Adipose tissue (tissue), 3 donors: Measurements from ENCODE around the gene CUTA. TPM values are rescaled to one million over a fixed set of nuclear protein-coding genes. Genes with fewer than 3 reads are reported as not detected.

ENCODE experiments used
- H3K27ac ChIP-seq: one replicate; pipeline ENCODE4 v1.5.1; 2013; ENCODE audit warnings: low read depth, low read length
- WGBS, 3 donors: extraction: QIAGEN DNeasy Blood & Tissue Kit; methylation state at CpG; one replicate each; pipeline ENCODE4 v1.1.7; 2013; 5-methylcytosine and 5-hydroxymethylcytosine counted together
- polyA plus RNA-seq, 3 donors: library from polyadenylated mRNA; stranded (reverse); fragments of 200-250 nt; gene quantifications; one replicate each; pipeline ENCODE4 v1.2.3, GENCODE V29; 2013
- donor health status: healthy with polysubstance abuse.
- donor health status: Bipolar disorder and iron deficiency.
- donor health status: healthy.

CUTA gene, protein sequence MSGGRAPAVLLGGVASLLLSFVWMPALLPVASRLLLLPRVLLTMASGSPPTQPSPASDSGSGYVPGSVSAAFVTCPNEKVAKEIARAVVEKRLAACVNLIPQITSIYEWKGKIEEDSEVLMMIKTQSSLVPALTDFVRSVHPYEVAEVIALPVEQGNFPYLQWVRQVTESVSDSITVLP
- 100 to 1,000 TPM; 123 to 153 (median 148) TPM for polyA plus RNA-seq

DNA sequence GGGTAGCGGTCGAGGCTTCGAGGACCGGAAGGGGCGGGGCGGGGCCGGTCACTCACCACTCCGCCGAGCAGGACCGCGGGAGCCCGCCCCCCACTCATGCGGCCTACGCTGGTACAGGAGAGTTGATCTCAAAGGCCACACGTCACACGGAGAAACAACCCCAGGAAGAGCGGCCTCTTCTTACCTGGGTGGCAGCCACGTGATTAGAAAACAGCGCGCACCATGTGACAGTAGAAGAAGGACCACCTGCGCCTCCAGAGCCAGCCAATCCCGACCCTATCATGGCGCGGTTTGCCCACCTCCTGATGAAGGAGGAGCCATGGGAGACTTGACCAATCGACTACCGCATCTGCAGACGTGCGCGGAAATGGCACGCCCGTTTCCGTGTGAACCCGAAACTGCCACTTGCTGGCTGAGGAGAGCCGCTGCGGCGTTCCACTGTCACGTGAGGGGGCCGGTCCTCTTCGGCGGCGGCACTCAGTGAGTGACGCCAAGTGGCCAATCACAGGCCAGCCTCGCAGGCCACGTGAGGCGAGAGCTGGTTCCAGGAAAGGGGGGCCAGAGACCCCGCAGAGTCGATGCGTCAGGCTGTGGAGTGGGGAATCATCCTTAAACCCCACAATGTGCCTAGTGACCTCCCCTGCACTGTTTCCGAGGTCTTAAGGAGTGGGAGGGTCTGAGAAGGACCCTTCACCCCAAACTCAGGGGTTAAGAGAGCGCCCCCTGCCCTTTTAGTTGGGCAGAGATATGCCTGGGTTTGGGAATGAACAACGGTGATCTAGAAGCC lies at the start of gene CUTA:
Gene CUTA, minus strand, starts transcription at position 205 of the 787 bp plus-strand sequence. Its CDS starts 107 bp downstream, at position 98.
- WGBS, 3 donors, result 0 to 1% (median 0%) methylated on average over 51 of the region's 51 CpGs
- peak within 1 kb of the TSS; percentile 75 for H3K27ac ChIP-seq

DNA sequence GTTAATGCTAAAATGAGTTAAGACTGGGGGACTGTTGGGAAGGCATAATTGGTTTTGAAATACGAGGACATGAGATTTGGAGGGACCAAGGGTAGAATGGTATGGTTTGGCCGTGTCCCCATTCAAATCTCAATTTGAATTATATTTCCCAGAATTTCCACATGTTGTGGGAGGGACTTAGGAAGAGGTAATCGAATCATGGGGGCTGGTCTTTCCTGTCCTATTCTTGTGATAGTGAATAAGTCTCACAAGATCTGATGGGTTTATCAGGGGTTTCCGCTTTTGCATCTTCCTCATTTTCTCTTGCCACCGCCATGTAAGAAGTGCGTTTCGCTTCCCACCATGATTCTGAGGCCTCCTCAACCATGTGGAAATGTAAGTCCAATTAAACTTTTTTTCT lies 49.2 kb upstream of the CUTA start:
- WGBS, 3 donors, result 72 to 75% (median 75%) methylated on average over 7 of the region's 7 CpGs
- H3K27ac ChIP-seq, result no peak overlapping the region

DNA sequence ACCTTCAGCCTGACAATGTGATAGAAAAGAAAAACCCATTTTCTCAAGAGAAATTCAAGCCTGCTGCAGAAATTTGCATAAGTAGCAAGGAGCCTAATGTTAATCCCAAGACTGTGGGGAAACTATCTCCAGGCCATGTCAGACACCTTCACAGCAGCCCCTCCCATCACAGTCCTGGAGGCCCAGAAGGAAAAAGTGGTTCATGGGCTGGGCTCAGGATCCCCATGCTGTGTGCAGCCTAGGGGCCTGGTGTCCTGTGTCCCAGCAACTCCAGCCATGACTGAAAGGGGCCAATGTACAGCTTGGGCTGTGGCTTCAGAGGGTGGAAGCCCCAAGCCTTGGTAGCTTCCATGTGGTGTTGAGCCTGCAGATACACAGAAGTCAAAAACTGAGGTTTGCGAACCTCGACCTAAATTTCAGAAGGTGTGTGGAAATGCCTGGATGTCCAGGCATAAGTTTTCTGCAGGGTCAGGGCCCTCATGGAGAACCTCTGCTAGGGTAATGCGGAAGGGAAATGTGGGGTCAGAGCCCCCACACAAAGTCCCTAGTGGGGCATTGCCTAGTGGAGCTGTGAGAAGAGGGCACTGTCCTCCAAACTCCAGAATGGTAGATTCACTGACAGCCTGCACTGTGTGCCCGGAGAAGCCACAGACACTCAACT lies 48.3 kb upstream of the CUTA start:
- 82 to 95% (median 95%) methylated on average over 4 of the region's 4 CpGs for WGBS, 3 donors
- H3K27ac ChIP-seq, result no peak overlapping the region

DNA sequence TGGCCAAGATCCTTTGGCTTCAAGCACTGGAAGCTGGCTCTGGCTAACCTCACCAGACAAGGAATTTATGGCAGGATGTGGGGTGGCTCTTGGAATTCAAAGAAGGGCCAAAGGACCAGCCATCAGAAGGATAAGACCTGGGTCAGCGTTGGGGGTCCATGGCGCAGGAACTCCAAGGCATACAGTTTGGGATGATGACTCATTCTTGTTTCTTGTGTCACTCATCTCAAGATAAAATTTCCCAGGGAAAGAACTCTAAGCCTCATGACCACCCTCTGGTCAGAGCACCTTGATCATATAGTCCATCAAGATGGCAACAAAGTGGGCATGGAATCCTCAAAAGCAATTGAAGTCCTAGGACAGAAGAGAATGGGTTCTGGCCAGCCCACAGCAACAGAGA lies 41.3 kb upstream of the CUTA start:
- 93 to 97% (median 94%) methylated on average over 2 of the region's 2 CpGs for whole genome bisulfite sequencing, 3 donors
- H3K27ac ChIP-seq, result no peak overlapping the region

DNA sequence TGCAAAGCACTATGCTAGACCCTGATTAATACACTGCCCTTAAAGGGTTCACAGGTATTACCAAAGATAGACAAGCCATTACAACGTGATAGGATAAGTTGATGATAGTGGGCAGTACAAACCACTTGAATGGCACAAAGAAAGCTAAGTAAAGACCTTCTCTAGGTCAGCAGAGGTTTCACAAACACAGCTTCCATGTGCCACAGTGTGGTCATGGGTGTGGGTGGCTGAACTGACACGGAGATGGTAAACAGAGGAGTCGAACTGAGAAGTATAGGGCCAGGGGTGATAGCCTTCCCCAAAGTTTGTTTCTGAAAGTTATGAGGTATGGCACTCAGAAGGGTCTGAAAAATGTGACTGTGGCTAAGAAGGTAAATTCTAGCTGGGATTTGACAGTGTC lies 40.8 kb upstream of the CUTA start:
- 55 to 73% (median 70%) methylated on average over 3 of the region's 3 CpGs for WGBS, 3 donors

DNA sequence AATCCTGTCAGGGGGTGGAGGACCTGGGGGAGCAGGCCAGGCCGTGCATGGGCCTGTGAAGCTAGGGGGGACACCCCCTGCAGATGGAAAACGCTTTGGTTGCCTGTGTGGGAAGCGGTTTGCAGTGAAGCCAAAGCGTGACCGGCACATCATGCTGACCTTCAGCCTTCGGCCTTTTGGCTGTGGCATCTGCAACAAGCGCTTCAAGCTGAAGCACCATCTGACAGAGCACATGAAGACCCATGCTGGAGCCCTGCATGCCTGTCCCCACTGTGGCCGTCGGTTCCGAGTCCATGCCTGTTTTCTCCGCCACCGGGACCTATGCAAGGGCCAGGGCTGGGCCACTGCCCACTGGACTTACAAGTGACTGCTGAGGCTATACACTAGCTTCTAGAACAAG lies 38.2 kb upstream of the CUTA start:
- H3K27ac ChIP-seq, result no peak overlapping the region
- 97 to 99% (median 98%) methylated on average over 12 of the region's 12 CpGs for WGBS, 3 donors

More for the DNA sequence above, 40.8 kb upstream of the CUTA start:
- no peak overlapping the region for H3K27ac ChIP-seq

DNA sequence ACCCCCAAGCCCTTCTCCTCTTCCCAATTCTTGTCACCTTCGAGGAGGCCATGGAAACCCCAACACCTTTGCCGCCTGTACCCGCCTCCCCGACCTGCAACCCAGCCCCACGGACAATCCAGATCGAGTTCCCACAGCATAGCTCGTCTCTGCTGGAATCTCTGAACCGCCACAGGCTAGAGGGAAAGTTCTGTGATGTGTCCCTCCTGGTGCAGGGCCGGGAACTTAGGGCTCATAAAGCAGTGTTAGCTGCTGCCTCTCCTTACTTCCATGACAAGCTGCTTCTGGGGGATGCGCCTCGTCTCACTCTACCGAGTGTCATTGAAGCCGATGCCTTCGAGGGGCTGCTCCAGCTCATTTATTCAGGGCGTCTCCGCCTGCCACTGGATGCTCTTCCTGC lies 37.1 kb upstream of the CUTA start:
- no peak overlapping the region for H3K27ac ChIP-seq
- WGBS, 3 donors, result 39 to 54% (median 50%) methylated on average over 16 of the region's 16 CpGs

DNA sequence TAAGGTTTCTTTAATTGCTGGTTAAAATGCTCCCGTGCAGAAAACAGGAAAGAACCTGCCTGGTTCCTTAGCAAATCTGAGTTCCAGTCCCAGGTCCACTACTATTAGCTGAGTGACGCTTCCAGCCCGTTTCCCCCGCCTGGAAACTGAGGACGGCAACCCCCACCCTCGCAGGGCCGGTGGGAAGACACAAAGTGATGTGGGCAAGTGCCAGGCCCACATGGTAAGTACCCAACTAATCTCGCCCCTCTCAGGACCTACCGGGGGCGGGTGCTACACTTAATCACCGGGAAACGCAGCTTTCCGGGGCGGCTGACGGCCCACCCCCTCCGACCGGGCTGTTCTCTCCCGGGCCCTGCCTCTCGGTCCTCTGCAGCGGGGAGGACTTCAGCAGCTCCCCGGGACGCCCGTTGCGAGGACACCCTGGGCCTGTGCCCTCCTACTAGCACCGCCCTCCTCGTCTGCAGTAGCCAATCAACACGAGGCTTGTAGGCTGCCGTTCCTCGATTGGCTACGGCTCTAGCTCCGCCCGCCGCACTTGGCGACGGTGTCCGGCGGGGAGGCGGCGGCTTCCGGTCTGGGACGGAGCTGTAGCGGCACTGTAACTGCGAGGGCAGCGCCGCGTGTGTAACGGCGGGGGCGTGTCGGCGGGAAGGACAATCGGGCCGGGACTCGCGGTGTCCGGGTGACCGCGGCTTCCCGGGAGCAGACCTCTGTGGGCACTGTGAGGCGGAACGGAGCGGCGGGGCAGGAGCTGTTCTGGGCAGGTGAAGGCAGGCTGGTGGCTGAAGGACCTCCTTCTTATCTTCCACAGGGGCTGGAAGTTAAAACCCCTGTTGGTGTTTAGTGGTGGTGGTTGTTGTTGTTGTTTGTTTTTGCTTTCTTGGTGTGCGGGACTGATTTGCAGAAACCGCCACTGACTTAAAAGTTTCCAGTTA lies 36.4 kb upstream of the CUTA start, which contains the start of gene ZBTB9:
Gene ZBTB9, plus strand, starts transcription at position 568 of the 938 bp plus-strand sequence. CDS start 525 bp downstream, outside the sequence.
- no peak within 1 kb of the TSS for H3K27ac ChIP-seq
- 0 to 1% (median 1%) methylated on average over 60 to 65 of the region's 65 CpGs for WGBS, 3 donors

DNA sequence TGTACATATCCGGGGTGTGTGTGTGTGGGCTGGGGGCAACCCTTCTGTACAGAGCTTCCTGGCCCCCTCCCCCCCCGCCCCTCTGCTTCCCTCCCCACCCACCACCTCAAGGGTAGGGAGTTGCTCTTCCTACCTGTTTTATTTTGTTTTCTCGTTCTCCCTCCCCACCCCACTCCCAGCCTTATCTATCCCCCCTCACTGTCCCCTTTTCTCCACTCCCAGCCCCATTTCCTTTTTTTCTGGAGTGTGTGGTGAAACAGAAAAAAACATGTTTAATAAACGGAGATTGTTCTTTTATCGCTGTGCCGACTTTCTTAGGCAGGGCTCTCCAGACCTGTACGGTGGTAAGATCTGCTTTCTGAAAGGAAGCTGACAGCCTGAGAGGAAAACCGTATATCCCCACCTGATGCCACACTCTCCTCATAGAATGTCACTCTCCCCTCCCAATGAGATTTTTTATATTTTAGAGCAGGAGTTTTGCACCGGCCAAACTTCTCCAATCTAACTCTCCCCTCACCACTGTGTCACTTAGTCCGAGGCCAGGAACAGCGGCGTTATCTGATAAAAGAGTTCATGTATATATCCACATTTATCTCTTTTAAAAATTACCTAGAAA lies 35.6 kb upstream of the CUTA start:
- no peak overlapping the region for H3K27ac ChIP-seq
- 1 to 4% (median 3%) methylated on average over 12 of the region's 12 CpGs for WGBS, 3 donors

DNA sequence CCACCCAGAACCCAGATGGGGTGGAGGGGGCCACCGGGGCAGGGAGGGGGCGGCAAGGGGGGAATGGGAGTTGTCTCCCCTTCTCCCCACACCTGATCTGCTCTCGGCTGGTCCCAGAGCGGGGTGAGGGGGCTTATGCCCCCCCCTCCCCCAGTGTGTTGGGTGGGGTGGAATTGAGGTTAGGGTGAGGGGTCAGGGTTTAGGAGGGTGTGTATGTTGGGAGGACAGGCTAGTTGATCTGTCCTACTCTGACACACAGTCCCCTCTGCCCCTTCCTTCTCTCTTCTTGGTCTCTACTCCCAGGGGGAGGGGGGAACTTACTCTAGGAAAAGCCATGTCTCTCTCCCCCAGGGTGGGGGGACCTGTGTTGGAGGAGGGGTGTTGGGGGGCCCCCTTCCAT lies 34.6 kb upstream of the CUTA start:
- 72 to 94% (median 89%) methylated on average over 4 of the region's 4 CpGs for WGBS, 3 donors
- H3K27ac ChIP-seq, result no peak overlapping the region

DNA sequence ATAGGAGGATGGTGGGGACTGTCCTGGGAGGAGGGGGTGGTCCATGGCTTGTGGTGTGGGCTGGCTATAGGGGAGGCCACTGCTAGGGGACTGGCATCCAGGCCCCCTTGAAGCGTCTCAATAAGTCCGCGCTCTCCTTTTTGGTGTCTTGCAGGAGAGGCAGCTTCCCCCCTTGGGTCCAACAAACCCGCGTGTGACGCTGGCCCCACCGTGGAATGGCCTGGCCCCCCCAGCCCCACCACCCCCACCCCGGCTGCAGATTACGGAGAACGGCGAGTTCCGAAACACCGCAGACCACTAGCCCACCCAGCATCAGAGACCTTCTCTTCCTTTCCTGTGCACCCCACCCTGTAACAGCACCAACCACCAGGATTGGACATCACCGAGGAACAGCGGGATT lies 33.7 kb upstream of the CUTA start:
- 90 to 94% (median 90%) methylated on average over 13 to 15 of the region's 15 CpGs for WGBS, 3 donors
- no peak overlapping the region for H3K27ac ChIP-seq

DNA sequence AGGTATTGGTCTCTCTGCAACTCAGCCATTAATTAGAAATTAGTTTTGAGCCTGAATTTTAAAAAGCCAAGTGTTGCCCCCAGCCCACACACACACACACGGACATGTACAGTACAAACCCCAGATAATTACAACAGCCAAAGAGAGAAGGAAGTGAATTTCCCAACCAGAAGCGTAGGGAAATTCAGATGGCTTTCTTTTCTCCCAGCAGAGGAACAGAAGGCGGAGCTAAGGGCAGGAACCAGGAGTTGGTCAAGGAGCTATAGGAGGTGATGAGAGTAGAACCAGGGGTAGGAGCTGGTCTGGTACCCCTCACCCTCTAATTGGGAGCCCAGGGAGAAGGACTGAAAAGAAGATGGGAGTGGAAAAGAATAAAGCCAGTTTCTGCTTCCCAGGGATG lies 32.5 kb upstream of the CUTA start:
- H3K27ac ChIP-seq, result no peak overlapping the region
- WGBS, 3 donors, result 42 to 73% (median 49%) methylated on average over 3 of the region's 3 CpGs

DNA sequence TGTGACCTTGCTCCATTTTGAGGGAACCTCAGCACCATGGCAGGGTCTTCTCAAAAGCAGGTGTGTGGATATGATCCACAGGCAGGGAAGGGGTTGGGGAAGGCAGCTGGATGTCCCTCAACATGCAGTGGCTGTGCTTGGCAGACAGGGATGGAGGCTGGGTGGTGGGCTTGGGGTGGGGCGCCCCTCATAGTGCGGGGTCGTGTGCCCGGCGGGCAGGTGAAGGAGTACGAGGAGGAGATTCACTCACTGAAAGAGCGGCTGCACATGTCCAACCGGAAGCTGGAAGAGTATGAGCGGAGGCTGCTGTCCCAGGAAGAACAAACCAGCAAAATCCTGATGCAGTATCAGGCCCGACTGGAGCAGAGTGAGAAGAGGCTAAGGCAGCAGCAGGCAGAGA lies 28.4 kb upstream of the CUTA start:
- WGBS, 3 donors, result 88 to 98% (median 95%) methylated on average over 10 of the region's 10 CpGs
- no peak overlapping the region for H3K27ac ChIP-seq

DNA sequence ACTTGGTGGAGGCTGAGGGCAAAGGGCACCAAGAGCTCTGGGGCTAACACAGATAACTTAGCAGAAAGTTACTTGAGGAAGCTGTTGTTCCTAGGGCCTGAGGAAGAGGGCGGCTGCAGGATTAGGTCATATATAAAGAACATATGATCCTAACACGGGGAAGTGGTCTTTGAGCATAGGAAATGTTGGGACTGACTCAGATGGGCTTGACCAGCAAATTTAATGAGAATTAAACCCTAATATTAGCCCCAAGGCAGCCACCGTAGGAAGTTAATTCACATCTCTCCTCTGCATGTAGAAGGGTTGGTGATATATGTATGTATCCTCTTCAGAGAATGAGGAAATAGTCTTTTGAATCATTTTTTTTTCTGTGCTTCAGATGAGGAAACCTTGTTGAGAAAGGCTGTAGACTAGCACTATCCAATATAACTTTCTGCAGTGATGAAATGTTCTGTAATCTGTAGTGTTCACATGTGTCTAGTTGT lies 27.3 kb upstream of the CUTA start:
- H3K27ac ChIP-seq, result no peak overlapping the region
- WGBS, 3 donors, result 45 to 84% (median 65%) methylated on average over 3 of the region's 3 CpGs

DNA sequence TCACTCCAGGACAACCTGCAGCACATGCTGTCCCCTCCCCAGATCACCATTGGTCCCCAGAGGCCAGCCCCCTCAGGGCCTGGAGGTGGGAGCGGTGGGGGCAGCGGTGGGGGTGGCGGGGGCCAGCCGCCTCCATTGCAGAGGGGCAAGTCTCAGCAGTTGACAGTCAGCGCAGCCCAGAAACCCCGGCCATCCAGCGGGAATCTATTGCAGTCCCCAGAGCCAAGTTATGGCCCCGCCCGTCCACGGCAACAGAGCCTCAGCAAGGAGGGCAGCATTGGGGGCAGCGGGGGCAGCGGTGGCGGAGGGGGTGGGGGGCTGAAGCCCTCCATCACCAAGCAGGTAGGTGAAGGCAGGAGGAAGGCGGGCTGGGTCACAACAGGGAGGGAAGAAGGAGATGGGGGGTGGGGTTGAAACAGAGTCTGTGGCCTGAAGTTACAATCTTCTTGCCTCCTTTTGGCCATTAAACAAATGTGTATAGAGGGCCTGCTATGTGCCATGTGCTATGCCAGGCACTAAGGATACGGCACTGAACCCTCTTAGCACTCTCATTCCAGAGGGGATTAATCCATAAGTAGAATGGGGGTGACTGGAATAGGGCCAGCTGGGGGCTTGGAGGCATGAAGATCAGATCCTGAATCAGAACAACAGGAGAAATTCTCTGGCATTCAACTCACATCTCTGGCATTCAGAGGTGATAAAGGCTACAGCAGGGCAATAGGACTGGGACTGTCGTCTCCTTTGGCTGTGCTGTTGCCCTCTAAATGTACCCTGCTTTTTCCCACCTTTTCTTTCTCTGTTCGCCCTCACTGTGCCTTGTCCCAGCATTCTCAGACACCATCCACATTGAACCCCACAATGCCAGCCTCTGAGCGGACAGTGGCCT lies 26.0 kb upstream of the CUTA start:
- 86 to 93% (median 90%) methylated on average over 18 of the region's 18 CpGs for WGBS, 3 donors
- H3K27ac ChIP-seq, result no peak overlapping the region

DNA sequence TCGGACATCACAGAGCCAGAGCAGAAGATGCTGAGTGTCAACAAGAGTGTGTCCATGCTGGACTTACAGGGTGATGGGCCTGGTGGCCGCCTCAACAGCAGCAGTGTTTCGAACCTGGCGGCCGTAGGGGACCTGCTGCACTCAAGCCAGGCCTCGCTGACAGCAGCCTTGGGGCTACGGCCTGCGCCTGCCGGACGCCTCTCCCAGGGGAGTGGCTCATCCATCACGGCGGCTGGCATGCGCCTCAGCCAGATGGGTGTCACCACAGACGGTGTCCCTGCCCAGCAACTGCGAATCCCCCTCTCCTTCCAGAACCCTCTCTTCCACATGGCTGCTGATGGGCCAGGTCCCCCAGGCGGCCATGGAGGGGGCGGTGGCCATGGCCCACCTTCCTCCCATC lies 25.1 kb upstream of the CUTA start:
- H3K27ac ChIP-seq, result no peak overlapping the region
- whole genome bisulfite sequencing, 3 donors, result 95 to 96% (median 95%) methylated on average over 17 of the region's 17 CpGs

DNA sequence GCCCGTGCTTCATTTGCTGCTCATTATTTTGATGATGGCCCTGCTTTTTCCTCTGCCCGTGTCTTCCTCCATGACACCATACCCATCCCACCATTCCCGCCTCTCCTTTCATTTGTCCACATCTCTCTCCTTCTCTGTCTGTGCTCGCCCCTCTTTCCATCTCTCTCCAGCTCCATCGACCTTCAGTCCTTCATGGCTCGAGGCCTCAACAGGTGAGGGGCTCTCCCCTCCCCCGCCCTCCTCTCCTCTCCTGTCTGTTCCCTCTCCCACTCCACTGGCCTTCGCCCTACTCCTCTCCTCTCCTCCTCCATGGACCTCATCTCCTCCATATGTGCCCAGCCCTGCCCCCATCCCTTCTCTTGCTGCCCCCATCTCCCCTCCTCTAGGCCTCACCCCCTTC lies 24.4 kb upstream of the CUTA start:
- no peak overlapping the region for H3K27ac ChIP-seq
- 82 to 92% (median 89%) methylated on average over 8 of the region's 8 CpGs for WGBS, 3 donors
